Osteocyte (in vitro differentiated cells): ENCODE measurements around the gene C5orf58. TPM values are rescaled to one million over a fixed set of nuclear protein-coding genes. Genes with fewer than 3 reads are reported as not detected.

Experiments
- DNase-seq: peaks from one replicate; pipeline ENCODE4 v3.0.0; 2021; ENCODE audit warnings: mixed read lengths; ENCODE audit not compliant: unreplicated experiment; ENCODE audit errors: extremely low spot score
- H3K27ac Mint-ChIP-seq: one replicate; pipeline ENCODE4 v1.8.0; 2021; ENCODE audit warnings: mild to moderate bottlenecking, mixed read lengths; ENCODE audit not compliant: unreplicated experiment
- H3K27me3 Mint-ChIP-seq: one replicate; pipeline ENCODE4 v1.8.0; 2021; ENCODE audit warnings: mixed read lengths; ENCODE audit not compliant: unreplicated experiment
- H3K36me3 Mint-ChIP-seq: one replicate; pipeline ENCODE4 v1.8.0; 2021; ENCODE audit warnings: mixed read lengths; ENCODE audit not compliant: unreplicated experiment
- H3K4me1 Mint-ChIP-seq: one replicate; pipeline ENCODE4 v1.8.0; 2021; ENCODE audit warnings: mixed read lengths; ENCODE audit not compliant: unreplicated experiment
- H3K4me3 Mint-ChIP-seq: one replicate; pipeline ENCODE4 v1.8.0; 2021; ENCODE audit warnings: mild to moderate bottlenecking, moderate library complexity, mixed read lengths; ENCODE audit not compliant: unreplicated experiment
- H3K9me3 Mint-ChIP-seq: one replicate; pipeline ENCODE4 v1.8.0; 2021; ENCODE audit warnings: mixed read lengths; ENCODE audit not compliant: unreplicated experiment
- CTCF ChIP-seq: fragments of 200-600 bp; sonication (generic); IDR thresholded peaks from 2 replicates; pipeline ENCODE4 v1.5.0; 2021; ENCODE audit warnings: antibody characterized with exemption, mild to moderate bottlenecking, moderate library complexity
- total RNA-seq: library from RNA; stranded (reverse); gene quantifications from 2 replicates; pipeline ENCODE4 v1.2.1, GENCODE V29; 2021

Gene C5orf58
- total RNA-seq, 1 donor from 2014 or later: not detected

DNA sequence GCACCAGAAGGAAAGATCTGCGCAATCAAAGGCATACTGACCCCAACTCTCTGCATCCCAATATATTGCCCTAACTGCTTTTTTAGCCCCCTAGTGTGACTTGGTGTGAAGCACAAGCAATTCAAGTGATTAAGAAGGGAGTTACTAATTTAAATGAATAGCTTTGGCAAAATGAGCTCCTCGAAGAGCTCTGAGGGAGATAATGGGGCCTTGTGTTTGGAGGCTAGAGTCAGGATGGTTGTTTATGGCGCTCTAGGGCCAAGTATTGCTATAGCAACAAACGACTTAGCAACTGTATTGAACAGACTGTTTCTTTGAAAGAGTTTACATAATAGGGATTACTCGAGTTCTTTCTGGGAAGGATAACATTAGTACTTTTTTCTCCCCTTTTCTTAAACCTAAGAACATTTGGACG lies 11.5 kb upstream of the C5orf58 start:
- Mint-ChIP-seq H3K36me3 (no peaks in the 10 kb centered on the region), H3K27me3 (peaks cover 5% of the 10 kb centered on the region), H3K4me1 (peaks cover 43% of the 10 kb centered on the region), H3K9me3 (no peaks in the 10 kb centered on the region), H3K27ac (no peak overlapping the region), H3K4me3 (no peak overlapping the region)
- DNase-seq: no peak
- no peak for TF ChIP-seq CTCF

DNA sequence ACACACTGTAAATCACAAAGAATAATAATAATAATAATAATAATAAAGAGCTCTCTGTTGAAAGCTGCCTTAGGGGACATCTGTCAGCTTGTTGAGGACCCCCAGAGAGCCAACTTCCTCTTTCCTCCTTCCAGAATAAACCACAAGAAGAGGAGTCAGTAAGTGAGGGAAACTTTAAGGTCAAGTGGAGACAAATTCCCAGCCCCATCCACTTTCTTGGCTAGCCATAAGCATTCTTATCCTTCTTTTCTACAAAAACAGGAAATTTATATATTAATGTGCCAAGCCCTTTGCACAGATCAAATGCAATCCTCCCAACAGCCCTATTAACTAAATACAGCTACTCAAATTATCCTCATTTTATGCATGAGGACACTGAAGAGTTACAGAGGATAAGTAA lies 9.4 kb upstream of the C5orf58 start:
- TF ChIP-seq CTCF: no peak
- H3K4me1 Mint-ChIP-seq: peaks cover 43% of the 10 kb centered on the region
- no peaks in the 10 kb centered on the region for H3K9me3 Mint-ChIP-seq
- H3K4me3 Mint-ChIP-seq: no peak overlapping the region
- no peak for DNase-seq
- H3K27me3 Mint-ChIP-seq: peaks cover 15% of the 10 kb centered on the region
- no peaks in the 10 kb centered on the region for H3K36me3 Mint-ChIP-seq
- no peak overlapping the region for H3K27ac Mint-ChIP-seq

DNA sequence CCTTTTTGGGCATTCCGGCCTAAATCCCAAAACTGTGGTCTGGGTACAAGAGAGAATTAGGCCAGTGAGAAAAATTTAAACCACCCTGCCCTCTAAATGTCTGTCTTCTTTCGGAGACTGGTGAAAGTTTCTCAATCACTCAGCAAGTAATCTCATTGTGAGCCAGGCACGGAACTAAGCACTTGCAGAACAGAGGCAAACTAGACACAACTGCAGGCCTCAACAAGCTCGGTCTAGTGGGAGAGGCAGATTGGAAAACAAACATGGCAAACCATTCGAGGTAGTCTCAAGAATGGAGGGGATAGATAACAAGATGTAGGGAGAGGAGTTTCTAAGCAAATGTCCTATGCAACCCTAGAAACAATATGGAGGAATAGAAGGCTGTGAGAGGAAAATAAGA lies 8.9 kb upstream of the C5orf58 start:
- peaks cover 43% of the 10 kb centered on the region for H3K4me1 Mint-ChIP-seq
- peaks cover 20% of the 10 kb centered on the region for H3K27me3 Mint-ChIP-seq
- no peak overlapping the region for H3K27ac Mint-ChIP-seq
- no peak overlapping the region for H3K4me3 Mint-ChIP-seq
- H3K36me3 Mint-ChIP-seq: no peaks in the 10 kb centered on the region
- TF ChIP-seq CTCF: no peak
- no peaks in the 10 kb centered on the region for H3K9me3 Mint-ChIP-seq
- no peak for DNase-seq

DNA sequence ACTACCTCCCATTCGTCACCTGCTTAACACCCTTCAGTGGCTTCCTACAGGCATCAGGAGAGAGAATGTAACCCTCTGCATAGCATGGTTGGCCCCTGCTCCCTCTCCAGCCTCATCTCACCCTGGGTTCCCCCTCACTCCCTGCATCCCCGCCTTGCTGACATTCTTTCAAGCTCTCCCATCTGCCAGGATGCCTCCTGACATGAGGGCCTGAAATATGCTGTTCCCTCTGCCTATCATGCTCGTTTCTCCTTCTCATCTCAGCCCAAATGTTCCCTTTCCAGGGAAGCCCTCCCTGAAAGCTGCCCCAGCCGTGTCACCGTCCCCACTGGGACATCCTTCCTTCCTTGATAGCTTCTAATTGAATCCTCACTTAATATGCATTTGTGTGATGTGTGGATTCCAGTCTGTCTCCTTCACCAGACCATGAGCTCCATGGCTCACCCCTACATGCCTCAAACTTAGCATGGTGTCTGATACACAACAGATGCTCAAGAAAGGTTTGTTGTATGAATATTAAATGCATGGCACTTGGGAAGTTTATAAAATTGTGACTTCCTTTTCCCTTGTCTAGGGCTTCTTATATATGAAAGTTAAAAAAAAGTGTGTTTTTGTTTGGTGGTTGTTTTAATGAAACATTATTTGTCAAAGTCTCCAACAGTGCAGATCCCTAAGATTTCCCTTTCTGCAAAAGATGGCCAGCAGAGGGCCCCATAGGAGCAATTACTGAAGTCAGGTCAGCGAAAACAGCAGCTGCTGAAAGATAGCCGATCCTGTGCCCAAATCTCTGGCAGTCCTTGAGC lies 7.3 kb upstream of the C5orf58 start:
- H3K4me1 Mint-ChIP-seq: peaks cover 31% of the 10 kb centered on the region
- H3K27ac Mint-ChIP-seq: no peak overlapping the region

More for the DNA sequence above, 7.3 kb upstream of the C5orf58 start:
- H3K4me3 Mint-ChIP-seq: no peak overlapping the region
- no peaks in the 10 kb centered on the region for H3K9me3 Mint-ChIP-seq
- H3K36me3 Mint-ChIP-seq: no peaks in the 10 kb centered on the region
- peaks cover 35% of the 10 kb centered on the region for H3K27me3 Mint-ChIP-seq
- TF ChIP-seq CTCF: peak; percentile 85
- peak; percentile 86 for DNase-seq
